ENCODE data around the gene MORN4. TPM values are rescaled to one million over a fixed set of nuclear protein-coding genes. Genes with fewer than 3 reads are reported as not detected.

MORN4 gene
- total RNA-seq, 1 donor from 2014 or later: 16.4 TPM

GRCh38 chr10:97590748-97591495 lies 42.4 kb downstream of the MORN4 start:
- H3K27ac Mint-ChIP-seq: no peak overlapping the region
- no peaks in the 10 kb centered on the region for H3K36me3 Mint-ChIP-seq
- DNase-seq (ENCODE audit: low spot score in 2 of 2, unreplicated experiment in 2 of 2): no peak
- H3K4me3 Mint-ChIP-seq: no peak overlapping the region
- no peaks in the 10 kb centered on the region for H3K27me3 Mint-ChIP-seq (ENCODE audit: low read depth)
- no peaks in the 10 kb centered on the region for H3K9me3 Mint-ChIP-seq
- no peak for TF ChIP-seq CTCF (IDR thresholded peaks at IDR 0.05; ENCODE audit: unreplicated experiment)
- H3K4me1 Mint-ChIP-seq: peaks cover 8% of the 10 kb centered on the region

- H3K27me3 Mint-ChIP-seq (ENCODE audit: low read depth): no peaks in the 10 kb centered on the region
- no peak for DNase-seq (ENCODE audit: low spot score in 2 of 2, unreplicated experiment in 2 of 2)
- no peak overlapping the region for H3K4me3 Mint-ChIP-seq
- H3K27ac Mint-ChIP-seq: no peak overlapping the region
- H3K36me3 Mint-ChIP-seq: no peaks in the 10 kb centered on the region
- peaks cover 11% of the 10 kb centered on the region for H3K4me1 Mint-ChIP-seq
- H3K9me3 Mint-ChIP-seq: no peaks in the 10 kb centered on the region
- no peak for TF ChIP-seq CTCF (IDR thresholded peaks at IDR 0.05; ENCODE audit: unreplicated experiment)
Measured at GRCh38 chr10:97590082-97590747, 43.1 kb downstream of the MORN4 start.

- DNase-seq (ENCODE audit: low spot score in 2 of 2, unreplicated experiment in 2 of 2): no peak
- H3K36me3 Mint-ChIP-seq: no peaks in the 10 kb centered on the region
- H3K4me3 Mint-ChIP-seq: no peak within 1 kb of the TSS
- TF ChIP-seq CTCF (IDR thresholded peaks at IDR 0.05; ENCODE audit: unreplicated experiment): no peak
- H3K9me3 Mint-ChIP-seq: no peaks in the 10 kb centered on the region
- no peak within 1 kb of the TSS for H3K27ac Mint-ChIP-seq
- H3K27me3 Mint-ChIP-seq (ENCODE audit: low read depth): no peaks in the 10 kb centered on the region
- H3K4me1 Mint-ChIP-seq: peaks cover 11% of the 10 kb centered on the region
Measured at GRCh38 chr10:97589479-97589878, 43.8 kb downstream of the MORN4 start, which contains the start of gene C10orf62. TSS of gene C10orf62 (plus strand) at chr10:97589721. CDS start at chr10:97589898, 177 bp downstream.

GRCh38 chr10:97587183-97587582 lies 46.1 kb downstream of the MORN4 start:
- no peak overlapping the region for H3K27ac Mint-ChIP-seq
- no peak overlapping the region for H3K4me3 Mint-ChIP-seq
- no peaks in the 10 kb centered on the region for H3K27me3 Mint-ChIP-seq (ENCODE audit: low read depth)
- H3K4me1 Mint-ChIP-seq: peaks cover 11% of the 10 kb centered on the region
- no peak for DNase-seq (ENCODE audit: low spot score in 2 of 2, unreplicated experiment in 2 of 2)
- no peak for TF ChIP-seq CTCF (IDR thresholded peaks at IDR 0.05; ENCODE audit: unreplicated experiment)
- no peaks in the 10 kb centered on the region for H3K36me3 Mint-ChIP-seq
- H3K9me3 Mint-ChIP-seq: no peaks in the 10 kb centered on the region

- TF ChIP-seq CTCF (IDR thresholded peaks at IDR 0.05; ENCODE audit: unreplicated experiment): no peak
- Mint-ChIP-seq H3K36me3 (no peaks in the 10 kb centered on the region), H3K4me3 (no peak overlapping the region), H3K27me3 (ENCODE audit: low read depth) (no peaks in the 10 kb centered on the region), H3K9me3 (no peaks in the 10 kb centered on the region), H3K4me1 (peaks cover 9% of the 10 kb centered on the region), H3K27ac (no peak overlapping the region)
- DNase-seq (ENCODE audit: low spot score in 2 of 2, unreplicated experiment in 2 of 2): no peak
Measured at GRCh38 chr10:97585439-97585811, 47.9 kb downstream of the MORN4 start.

Data from mesothelial cell of epicardium (in vitro differentiated cells).